HepG2 (cell line): ENCODE results near the gene MAP3K2. TPM values are rescaled to one million over a fixed set of nuclear protein-coding genes. Genes with fewer than 3 reads are reported as not detected.

Source experiments
- BRCA1 ChIP-seq: sonication (generic); formaldehyde crosslinking; IDR thresholded peaks from 2 replicates; pipeline ENCODE4 v1.4.0; 2020; ENCODE audit warnings: missing genetic modification reagents
- FOXP1 ChIP-seq, 2 experiments: fragments of 450-650 bp in 1 of 2; IDR thresholded peaks; 2 replicates each; pipeline ENCODE4 v1.6.1; 2017 to 2018; ENCODE audit warnings: antibody characterized with exemption in 1 of 2
- IKZF4 ChIP-seq: sonication (generic); formaldehyde crosslinking; IDR thresholded peaks from 2 replicates; pipeline ENCODE4 v1.5.1; 2020; ENCODE audit warnings: borderline replicate concordance, mild to moderate bottlenecking, low read depth, missing genetic modification reagents; ENCODE audit errors: not compliant biosample characterization
- POLR2A ChIP-seq, 2 experiments: IDR thresholded peaks; 2 replicates each; pipeline ENCODE4 v1.6.1; 2011; ENCODE audit warnings: low read depth in 2 of 2, low read length in 2 of 2, mild to moderate bottlenecking in 1 of 2, moderate library complexity in 1 of 2; ENCODE audit not compliant: insufficient read depth in 1 of 2
- POLR2AphosphoS2 ChIP-seq: IDR thresholded peaks from 2 replicates; pipeline ENCODE4 v1.6.1; 2011; ENCODE audit warnings: low read depth, low read length, improper control_type of control experiment
- SMAD1 ChIP-seq: sonication (generic); formaldehyde crosslinking; IDR thresholded peaks from 2 replicates; pipeline ENCODE4 v1.4.0; 2020; ENCODE audit warnings: missing genetic modification reagents, low read depth, mild to moderate bottlenecking, borderline replicate concordance
- ZMYM2 ChIP-seq: sonication (generic); formaldehyde crosslinking; IDR thresholded peaks from 2 replicates; pipeline ENCODE4 v1.8.0; 2022; ENCODE audit warnings: mild to moderate bottlenecking, missing genetic modification reagents
- ZNF292 ChIP-seq: sonication (generic); formaldehyde crosslinking; IDR thresholded peaks from 2 replicates; pipeline ENCODE4 v1.8.1; 2022; ENCODE audit warnings: mild to moderate bottlenecking, low read depth, missing genetic modification reagents, borderline replicate concordance
- ZNF337 ChIP-seq: sonication (generic); formaldehyde crosslinking; IDR thresholded peaks from 2 replicates; pipeline ENCODE4 v1.5.1; 2020; ENCODE audit warnings: missing genetic modification reagents, low read depth, mild to moderate bottlenecking, borderline replicate concordance
- ZNF431 ChIP-seq: sonication (generic); formaldehyde crosslinking; IDR thresholded peaks from 2 replicates; pipeline ENCODE4 v1.9.0; 2022; ENCODE audit warnings: missing genetic modification reagents, low read depth, mild to moderate bottlenecking, borderline replicate concordance
- ZNF737 ChIP-seq: sonication (generic); formaldehyde crosslinking; IDR thresholded peaks from 2 replicates; pipeline ENCODE4 v1.5.0; 2020; ENCODE audit warnings: missing genetic modification reagents, mild to moderate bottlenecking, borderline replicate concordance
- polyA plus RNA-seq, 8 experiments: library from polyadenylated mRNA; depleted of rRNA in 3 of 8; stranded (reverse) in 7 of 8; unstranded in 1 of 8; fragments of >200 nt; fragmentation: Illumina TruSeq in 4 of 8; extraction: Trizol in 4 of 8; gene quantifications; 2 replicates each; pipeline versions ENCODE4 v1.2.1 to v1.2.3, GENCODE V29; 2011 to 2016; ENCODE audit warnings: low read depth in 4 of 8, missing spikeins in 1 of 8, mixed read lengths in 1 of 8; ENCODE audit not compliant: insufficient read depth in 1 of 8
- total RNA-seq, 5 experiments: library from RNA; depleted of rRNA; stranded (reverse); fragments of >200 nt; fragmentation: Illumina TruSeq; extraction: Trizol; gene quantifications; 2 replicates each; pipeline ENCODE4 v1.2.3, GENCODE V29; 2016; ENCODE audit warnings: low read depth in 1 of 5
- TF ChIP-seq, protein P1 (sequence below): sonication (generic); formaldehyde crosslinking; IDR thresholded peaks from 2 replicates; pipeline ENCODE4 v1.5.0; 2020; ENCODE audit warnings: missing genetic modification reagents
- TF ChIP-seq, protein P2 (sequence below): sonication (generic); formaldehyde crosslinking; IDR thresholded peaks from 2 replicates; pipeline ENCODE4 v1.5.1; 2020; ENCODE audit warnings: missing genetic modification reagents, mild to moderate bottlenecking, borderline replicate concordance
- TF ChIP-seq, protein P3 (sequence below): sonication (generic); formaldehyde crosslinking; IDR thresholded peaks from 2 replicates; pipeline ENCODE4 v1.5.1; 2020; ENCODE audit warnings: mild to moderate bottlenecking, missing genetic modification reagents, borderline replicate concordance
- TF ChIP-seq, protein P4 (sequence below): sonication (generic); formaldehyde crosslinking; IDR thresholded peaks from 2 replicates; pipeline ENCODE4 v1.9.0; 2022; ENCODE audit warnings: low read depth, missing genetic modification reagents
- TF ChIP-seq, protein P5 (sequence below): sonication (generic); formaldehyde crosslinking; IDR thresholded peaks from 2 replicates; pipeline ENCODE4 v1.4.0; 2020; ENCODE audit warnings: missing genetic modification reagents, borderline replicate concordance
- TF ChIP-seq, protein P6 (sequence below): sonication (generic); formaldehyde crosslinking; IDR thresholded peaks from 2 replicates; pipeline ENCODE4; 2020; ENCODE audit warnings: missing genetic modification reagents, mild to moderate bottlenecking, borderline replicate concordance

The MAP3K2 gene
- total and polyA plus RNA-seq, 2 of the 13 experiments (the other 11 are each of a cell fraction or from before 2014, with no cell fraction given): 12.2 to 37.2 TPM

DNA sequence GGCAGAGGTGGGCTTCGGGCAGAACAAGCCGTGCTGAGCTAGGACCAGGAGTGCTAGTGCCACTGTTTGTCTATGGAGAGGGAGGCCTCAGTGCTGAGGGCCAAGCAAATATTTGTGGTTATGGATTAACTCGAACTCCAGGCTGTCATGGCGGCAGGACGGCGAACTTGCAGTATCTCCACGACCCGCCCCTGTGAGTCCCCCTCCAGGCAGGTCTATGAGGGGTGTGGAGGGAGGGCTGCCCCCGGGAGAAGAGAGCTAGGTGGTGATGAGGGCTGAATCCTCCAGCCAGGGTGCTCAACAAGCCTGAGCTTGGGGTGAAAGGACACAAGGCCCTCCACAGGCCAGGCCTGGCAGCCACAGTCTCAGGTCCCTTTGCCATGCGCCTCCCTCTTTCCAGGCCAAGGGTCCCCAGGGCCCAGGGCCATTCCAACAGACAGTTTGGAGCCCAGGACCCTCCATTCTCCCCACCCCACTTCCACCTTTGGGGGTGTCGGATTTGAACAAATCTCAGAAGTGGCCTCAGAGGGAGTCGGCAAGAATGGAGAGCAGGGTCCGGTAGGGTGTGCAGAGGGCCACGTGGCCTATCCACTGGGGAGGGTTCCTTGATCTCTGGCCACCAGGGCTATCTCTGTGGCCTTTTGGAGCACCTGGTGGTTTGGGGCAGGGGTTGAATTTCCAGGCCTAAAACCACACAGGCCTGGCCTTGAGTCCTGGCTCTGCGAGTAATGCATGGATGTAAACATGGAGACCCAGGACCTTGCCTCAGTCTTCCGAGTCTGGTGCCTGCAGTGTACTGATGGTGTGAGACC is 30.7 kb upstream of the MAP3K2 start, which contains the start of gene PROC (continued):
- no peak for TF ChIP-seq POLR2AphosphoS2
- TF ChIP-seq ZNF737: no peak; the same call in 1 of the 2 replicates
- TF ChIP-seq, protein P1, sequence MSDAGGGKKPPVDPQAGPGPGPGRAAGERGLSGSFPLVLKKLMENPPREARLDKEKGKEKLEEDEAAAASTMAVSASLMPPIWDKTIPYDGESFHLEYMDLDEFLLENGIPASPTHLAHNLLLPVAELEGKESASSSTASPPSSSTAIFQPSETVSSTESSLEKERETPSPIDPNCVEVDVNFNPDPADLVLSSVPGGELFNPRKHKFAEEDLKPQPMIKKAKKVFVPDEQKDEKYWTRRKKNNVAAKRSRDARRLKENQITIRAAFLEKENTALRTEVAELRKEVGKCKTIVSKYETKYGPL (CRISPR knock-in tag): no peak
- TF ChIP-seq BRCA1 (CRISPR knock-in tag): peak; percentile 38; the same call in 1 of the 2 replicates
- peak; percentile 94 for TF ChIP-seq ZNF431
- TF ChIP-seq, protein P2, sequence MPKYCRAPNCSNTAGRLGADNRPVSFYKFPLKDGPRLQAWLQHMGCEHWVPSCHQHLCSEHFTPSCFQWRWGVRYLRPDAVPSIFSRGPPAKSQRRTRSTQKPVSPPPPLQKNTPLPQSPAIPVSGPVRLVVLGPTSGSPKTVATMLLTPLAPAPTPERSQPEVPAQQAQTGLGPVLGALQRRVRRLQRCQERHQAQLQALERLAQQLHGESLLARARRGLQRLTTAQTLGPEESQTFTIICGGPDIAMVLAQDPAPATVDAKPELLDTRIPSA (CRISPR knock-in tag): no peak
- TF ChIP-seq ZNF292: peak; percentile 92
- TF ChIP-seq, protein P3, sequence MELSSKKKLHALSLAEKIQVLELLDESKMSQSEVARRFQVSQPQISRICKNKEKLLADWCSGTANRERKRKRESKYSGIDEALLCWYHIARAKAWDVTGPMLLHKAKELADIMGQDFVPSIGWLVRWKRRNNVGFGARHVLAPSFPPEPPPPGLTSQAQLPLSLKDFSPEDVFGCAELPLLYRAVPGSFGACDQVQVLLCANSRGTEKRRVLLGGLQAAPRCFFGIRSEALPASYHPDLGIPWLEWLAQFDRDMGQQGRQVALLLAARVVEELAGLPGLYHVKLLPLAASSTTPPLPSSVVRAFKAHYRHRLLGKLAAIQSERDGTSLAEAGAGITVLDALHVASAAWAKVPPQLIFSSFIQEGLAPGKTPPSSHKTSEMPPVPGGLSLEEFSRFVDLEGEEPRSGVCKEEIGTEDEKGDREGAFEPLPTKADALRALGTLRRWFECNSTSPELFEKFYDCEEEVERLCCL: peak; percentile 78; the same call in 1 of the 2 replicates
- TF ChIP-seq, protein P4, sequence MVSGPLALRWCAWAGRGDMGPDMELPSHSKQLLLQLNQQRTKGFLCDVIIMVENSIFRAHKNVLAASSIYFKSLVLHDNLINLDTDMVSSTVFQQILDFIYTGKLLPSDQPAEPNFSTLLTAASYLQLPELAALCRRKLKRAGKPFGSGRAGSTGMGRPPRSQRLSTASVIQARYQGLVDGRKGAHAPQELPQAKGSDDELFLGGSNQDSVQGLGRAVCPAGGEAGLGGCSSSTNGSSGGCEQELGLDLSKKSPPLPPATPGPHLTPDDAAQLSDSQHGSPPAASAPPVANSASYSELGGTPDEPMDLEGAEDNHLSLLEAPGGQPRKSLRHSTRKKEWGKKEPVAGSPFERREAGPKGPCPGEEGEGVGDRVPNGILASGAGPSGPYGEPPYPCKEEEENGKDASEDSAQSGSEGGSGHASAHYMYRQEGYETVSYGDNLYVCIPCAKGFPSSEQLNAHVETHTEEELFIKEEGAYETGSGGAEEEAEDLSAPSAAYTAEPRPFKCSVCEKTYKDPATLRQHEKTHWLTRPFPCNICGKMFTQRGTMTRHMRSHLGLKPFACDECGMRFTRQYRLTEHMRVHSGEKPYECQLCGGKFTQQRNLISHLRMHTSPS (CRISPR knock-in tag): peak; percentile 94
- TF ChIP-seq POLR2A (IDR thresholded peaks at IDR 0.05; ENCODE audit: insufficient read depth in 1 of 2, low read depth in 2 of 2, low read length in 2 of 2): peak in 1 of 2 experiments; percentile 92; a peak in 1 of 4 replicates
- peak; percentile 53 for TF ChIP-seq ZMYM2
- TF ChIP-seq, protein P5, sequence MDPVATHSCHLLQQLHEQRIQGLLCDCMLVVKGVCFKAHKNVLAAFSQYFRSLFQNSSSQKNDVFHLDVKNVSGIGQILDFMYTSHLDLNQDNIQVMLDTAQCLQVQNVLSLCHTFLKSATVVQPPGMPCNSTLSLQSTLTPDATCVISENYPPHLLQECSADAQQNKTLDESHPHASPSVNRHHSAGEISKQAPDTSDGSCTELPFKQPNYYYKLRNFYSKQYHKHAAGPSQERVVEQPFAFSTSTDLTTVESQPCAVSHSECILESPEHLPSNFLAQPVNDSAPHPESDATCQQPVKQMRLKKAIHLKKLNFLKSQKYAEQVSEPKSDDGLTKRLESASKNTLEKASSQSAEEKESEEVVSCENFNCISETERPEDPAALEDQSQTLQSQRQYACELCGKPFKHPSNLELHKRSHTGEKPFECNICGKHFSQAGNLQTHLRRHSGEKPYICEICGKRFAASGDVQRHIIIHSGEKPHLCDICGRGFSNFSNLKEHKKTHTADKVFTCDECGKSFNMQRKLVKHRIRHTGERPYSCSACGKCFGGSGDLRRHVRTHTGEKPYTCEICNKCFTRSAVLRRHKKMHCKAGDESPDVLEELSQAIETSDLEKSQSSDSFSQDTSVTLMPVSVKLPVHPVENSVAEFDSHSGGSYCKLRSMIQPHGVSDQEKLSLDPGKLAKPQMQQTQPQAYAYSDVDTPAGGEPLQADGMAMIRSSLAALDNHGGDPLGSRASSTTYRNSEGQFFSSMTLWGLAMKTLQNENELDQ: no peak; the same call in 1 of the 2 replicates
- TF ChIP-seq ZNF337 (CRISPR knock-in tag): peak; percentile 39; the same call in 1 of the 2 replicates
- no peak for TF ChIP-seq FOXP1 (IDR thresholded peaks at IDR 0.05)
- peak; percentile 62; the same call in 1 of the 2 replicates for TF ChIP-seq FOXP1 (CRISPR knock-in tag; IDR thresholded peaks at IDR 0.05)
- TF ChIP-seq SMAD1 (CRISPR knock-in tag): peak; percentile 80
- TF ChIP-seq IKZF4: peak; percentile 90
- TF ChIP-seq, protein P6, sequence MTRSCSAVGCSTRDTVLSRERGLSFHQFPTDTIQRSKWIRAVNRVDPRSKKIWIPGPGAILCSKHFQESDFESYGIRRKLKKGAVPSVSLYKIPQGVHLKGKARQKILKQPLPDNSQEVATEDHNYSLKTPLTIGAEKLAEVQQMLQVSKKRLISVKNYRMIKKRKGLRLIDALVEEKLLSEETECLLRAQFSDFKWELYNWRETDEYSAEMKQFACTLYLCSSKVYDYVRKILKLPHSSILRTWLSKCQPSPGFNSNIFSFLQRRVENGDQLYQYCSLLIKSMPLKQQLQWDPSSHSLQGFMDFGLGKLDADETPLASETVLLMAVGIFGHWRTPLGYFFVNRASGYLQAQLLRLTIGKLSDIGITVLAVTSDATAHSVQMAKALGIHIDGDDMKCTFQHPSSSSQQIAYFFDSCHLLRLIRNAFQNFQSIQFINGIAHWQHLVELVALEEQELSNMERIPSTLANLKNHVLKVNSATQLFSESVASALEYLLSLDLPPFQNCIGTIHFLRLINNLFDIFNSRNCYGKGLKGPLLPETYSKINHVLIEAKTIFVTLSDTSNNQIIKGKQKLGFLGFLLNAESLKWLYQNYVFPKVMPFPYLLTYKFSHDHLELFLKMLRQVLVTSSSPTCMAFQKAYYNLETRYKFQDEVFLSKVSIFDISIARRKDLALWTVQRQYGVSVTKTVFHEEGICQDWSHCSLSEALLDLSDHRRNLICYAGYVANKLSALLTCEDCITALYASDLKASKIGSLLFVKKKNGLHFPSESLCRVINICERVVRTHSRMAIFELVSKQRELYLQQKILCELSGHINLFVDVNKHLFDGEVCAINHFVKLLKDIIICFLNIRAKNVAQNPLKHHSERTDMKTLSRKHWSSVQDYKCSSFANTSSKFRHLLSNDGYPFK (CRISPR knock-in tag): peak; percentile 88
